Activated CD4-positive, alpha-beta T cell treated with anti-CD3 and anti-CD28 coated beads, Interleukin-2, Interleukin-6, amounts not matched to agents 100 ng/mL and 50 ng/mL, durations not matched to agents 16 hours and 8 hours (primary cell): ENCODE results near the gene SLC35E1.
"Not testable (repeated sequence)": the region's sequence is repeated elsewhere in the genome, so short reads cannot be mapped to it uniquely, and the experiment has no call there.

Experiments
- DNase-seq: peaks from one replicate; pipeline ENCODE4 v3.0.0-alpha.2; 2020

SLC35E1 gene

GRCh38 chr19:16579381-16579780, 7.2 kb upstream of the SLC35E1 start:
- DNase-seq, result no peak

GRCh38 chr19:16577531-16577985, 5.3 kb upstream of the SLC35E1 start:
- DNase-seq, result no peak

- no peak for DNase-seq
These were observed 4.7 kb upstream of the SLC35E1 start for GRCh38 chr19:16576690-16577530.

- DNase-seq, result no peak
These were observed 3.9 kb upstream of the SLC35E1 start for GRCh38 chr19:16575861-16576689.

GRCh38 chr19:16575282-16575681, 3.1 kb upstream of the SLC35E1 start:
- DNase-seq, result no peak

- DNase-seq, result no peak
These were observed 1.7 kb upstream of the SLC35E1 start for GRCh38 chr19:16573925-16574324.

- no peak for DNase-seq
These were observed 1.1 kb upstream of the SLC35E1 start for GRCh38 chr19:16573296-16573695.

GRCh38 chr19:16571822-16572331, 338 bp downstream of the SLC35E1 start:
- peak; percentile 49 for DNase-seq

- DNase-seq, result no peak
These were observed 932 bp downstream of the SLC35E1 start for GRCh38 chr19:16571283-16571682.

GRCh38 chr19:16569609-16570320, 2.5 kb downstream of the SLC35E1 start:
- no peak for DNase-seq

GRCh38 chr19:16566702-16567101, 5.5 kb downstream of the SLC35E1 start:
- no peak for DNase-seq

- DNase-seq, result peak; percentile 82
These were observed 6.1 kb downstream of the SLC35E1 start for GRCh38 chr19:16566161-16566560.

- no peak for DNase-seq
These were observed 7.4 kb downstream of the SLC35E1 start for GRCh38 chr19:16564842-16565241.

GRCh38 chr19:16562608-16563025, 9.6 kb downstream of the SLC35E1 start:
- no peak for DNase-seq

- no peak for DNase-seq
These were observed 10.8 kb downstream of the SLC35E1 start for GRCh38 chr19:16561382-16561781.

- DNase-seq, result no peak
These were observed 12.4 kb downstream of the SLC35E1 start for GRCh38 chr19:16559780-16560276.

- no peak for DNase-seq
These were observed 17.4 kb downstream of the SLC35E1 start for GRCh38 chr19:16554776-16555175.

GRCh38 chr19:16551902-16552301, 20.3 kb downstream of the SLC35E1 start:
- not testable (repeated sequence) for DNase-seq

- DNase-seq, result no peak
These were observed 23.3 kb downstream of the SLC35E1 start for GRCh38 chr19:16548956-16549355.

GRCh38 chr19:16544473-16545231, 27.6 kb downstream of the SLC35E1 start:
- DNase-seq, result no peak

- not testable (repeated sequence) for DNase-seq
These were observed 28.5 kb downstream of the SLC35E1 start for GRCh38 chr19:16543734-16544133.

GRCh38 chr19:16542910-16543472, 29.2 kb downstream of the SLC35E1 start:
- DNase-seq, result no peak
